ENCODE results near the gene HDAC4.

HDAC4 gene

GRCh38 chr2:239240414-239240881, 160.4 kb downstream of the HDAC4 start:
- H4K20me1 ChIP-seq (ENCODE audit: insufficient read depth, low read length), result 0 out of 2 replicates have a peak, but pooled peaks cover under 1% of the 10 kb centered on the region
- no peak overlapping the region for H3K4me2 ChIP-seq (ENCODE audit: low read depth, low read length)
- H3K27me3 ChIP-seq (replicated peaks; ENCODE audit: insufficient read depth, low read length), result no peaks in the 10 kb centered on the region
- H3K4me1 ChIP-seq (ENCODE audit: low read length), result peaks cover 1% of the 10 kb centered on the region; the same call in 1 of the 2 replicates
- no peak overlapping the region for H3K27ac ChIP-seq (ENCODE audit: low read length)
- peaks cover 62% of the 10 kb centered on the region for H3K79me2 ChIP-seq (ENCODE audit: low read length)
- no peaks in the 10 kb centered on the region for H3K9me2 ChIP-seq (replicated peaks; ENCODE audit: insufficient read depth, low read length)
- no peak overlapping the region for H3K4me3 ChIP-seq (ENCODE audit: low read length)
- no peak overlapping the region for H3K9ac ChIP-seq (ENCODE audit: low read length)
- TF ChIP-seq CTCF (IDR thresholded peaks at IDR 0.05; ENCODE audit: low read length) (no peak), EZH2 (optimal IDR thresholded peaks at IDR 0.05; ENCODE audit: low read depth, low read length) (no peak), EZH2phosphoT487 (IDR thresholded peaks at IDR 0.05; ENCODE audit: low read length) (no peak)
- no peak for DNase-seq
- no peaks in the 10 kb centered on the region for H3K9me3 ChIP-seq (replicated peaks; ENCODE audit: insufficient read depth, low read length)
- H3F3A ChIP-seq (ENCODE audit: insufficient read depth, low read length), result no peaks in the 10 kb centered on the region
- H3K36me3 ChIP-seq (replicated peaks; ENCODE audit: insufficient read depth, low read length), result no peaks in the 10 kb centered on the region
- H2AFZ ChIP-seq (ENCODE audit: low read length), result no peak overlapping the region

- Histone ChIP-seq H4K20me1 (ENCODE audit: insufficient read depth, low read length) (peaks cover 4% of the 10 kb centered on the region; the same call in 1 of the 2 replicates), H3K79me2 (ENCODE audit: low read length) (peaks cover 59% of the 10 kb centered on the region), H3K27me3 (replicated peaks; ENCODE audit: insufficient read depth, low read length) (no peaks in the 10 kb centered on the region), H2AFZ (ENCODE audit: low read length) (no peak overlapping the region), H3K27ac (ENCODE audit: low read length) (no peak overlapping the region), H3K9me3 (replicated peaks; ENCODE audit: insufficient read depth, low read length) (no peaks in the 10 kb centered on the region), H3K9me2 (replicated peaks; ENCODE audit: insufficient read depth, low read length) (no peaks in the 10 kb centered on the region), H3K4me1 (ENCODE audit: low read length) (peaks cover 7% of the 10 kb centered on the region), H3K4me2 (ENCODE audit: low read depth, low read length) (no peak overlapping the region), H3F3A (ENCODE audit: insufficient read depth, low read length) (peaks cover 3% of the 10 kb centered on the region; the same call in 1 of the 2 replicates), H3K9ac (ENCODE audit: low read length) (no peak overlapping the region), H3K4me3 (ENCODE audit: low read length) (no peak overlapping the region), H3K36me3 (replicated peaks; ENCODE audit: insufficient read depth, low read length) (no peaks in the 10 kb centered on the region)
- TF ChIP-seq EZH2phosphoT487 (IDR thresholded peaks at IDR 0.05; ENCODE audit: low read length) (no peak), CTCF (IDR thresholded peaks at IDR 0.05; ENCODE audit: low read length) (no peak), EZH2 (optimal IDR thresholded peaks at IDR 0.05; ENCODE audit: low read depth, low read length) (no peak)
- no peak for DNase-seq
Observed at GRCh38 chr2:239239607-239240413, 161.0 kb downstream of the HDAC4 start.

- peaks cover 11% of the 10 kb centered on the region for H3F3A ChIP-seq (ENCODE audit: insufficient read depth, low read length)
- no peak overlapping the region for H3K4me3 ChIP-seq (ENCODE audit: low read length)
- no peak overlapping the region for H3K27ac ChIP-seq (ENCODE audit: low read length)
- no peak for DNase-seq
- H4K20me1 ChIP-seq (ENCODE audit: insufficient read depth, low read length), result peaks cover 4% of the 10 kb centered on the region; the same call in 1 of the 2 replicates
- H2AFZ ChIP-seq (ENCODE audit: low read length), result no peak overlapping the region
- peaks cover 54% of the 10 kb centered on the region for H3K79me2 ChIP-seq (ENCODE audit: low read length)
- no peaks in the 10 kb centered on the region for H3K9me3 ChIP-seq (replicated peaks; ENCODE audit: insufficient read depth, low read length)
- H3K4me1 ChIP-seq (ENCODE audit: low read length), result peaks cover 14% of the 10 kb centered on the region
- H3K27me3 ChIP-seq (replicated peaks; ENCODE audit: insufficient read depth, low read length), result no peaks in the 10 kb centered on the region
- H3K4me2 ChIP-seq (ENCODE audit: low read depth, low read length), result no peak overlapping the region
- H3K9me2 ChIP-seq (replicated peaks; ENCODE audit: insufficient read depth, low read length), result no peaks in the 10 kb centered on the region
- no peak for TF ChIP-seq CTCF (IDR thresholded peaks at IDR 0.05; ENCODE audit: low read length)
- TF ChIP-seq EZH2 (optimal IDR thresholded peaks at IDR 0.05; ENCODE audit: low read depth, low read length), result no peak
- no peak for TF ChIP-seq EZH2phosphoT487 (IDR thresholded peaks at IDR 0.05; ENCODE audit: low read length)
- no peak overlapping the region for H3K9ac ChIP-seq (ENCODE audit: low read length)
- H3K36me3 ChIP-seq (replicated peaks; ENCODE audit: insufficient read depth, low read length), result no peaks in the 10 kb centered on the region
Observed at GRCh38 chr2:239238839-239239606, 161.8 kb downstream of the HDAC4 start.
